GM12801 (cell line): ENCODE results near the gene KCNMA1.

Experiments used
- TF ChIP-seq, protein P1 (sequence below): IDR thresholded peaks from one replicate; pipeline ENCODE4 v1.5.1; 2011; ENCODE audit warnings: control low read depth; ENCODE audit not compliant: insufficient read length; ENCODE audit errors: extremely low read depth

Gene KCNMA1

DNA sequence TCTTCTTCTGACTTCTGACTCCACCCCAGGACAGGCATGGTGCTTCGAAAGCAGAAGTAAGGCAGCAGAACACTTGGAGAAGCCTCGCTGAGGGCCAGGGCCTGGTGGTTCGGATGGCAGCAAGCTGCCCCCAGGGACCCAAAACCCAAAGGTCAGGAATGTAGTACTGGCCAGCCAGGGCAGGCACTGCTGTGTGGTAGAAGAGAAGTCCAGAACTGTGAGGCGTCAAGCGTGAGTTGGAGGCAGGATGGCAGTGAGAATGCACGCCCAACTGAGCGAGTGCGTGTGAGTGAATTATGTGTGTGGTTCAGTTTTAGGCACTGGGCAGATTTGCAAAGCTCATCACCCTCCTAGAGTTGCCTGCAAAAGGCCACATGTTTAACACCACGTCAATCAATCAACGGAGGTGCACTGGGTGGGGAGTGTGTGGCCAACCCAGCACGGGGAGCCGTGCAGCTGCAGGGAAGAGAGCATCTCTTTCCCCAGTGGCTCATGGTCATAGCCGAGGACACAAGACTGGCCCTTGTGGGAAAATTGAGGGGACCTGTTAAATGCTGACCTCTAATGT lies 144.3 kb downstream of the KCNMA1 start:
- TF ChIP-seq, protein P1, sequence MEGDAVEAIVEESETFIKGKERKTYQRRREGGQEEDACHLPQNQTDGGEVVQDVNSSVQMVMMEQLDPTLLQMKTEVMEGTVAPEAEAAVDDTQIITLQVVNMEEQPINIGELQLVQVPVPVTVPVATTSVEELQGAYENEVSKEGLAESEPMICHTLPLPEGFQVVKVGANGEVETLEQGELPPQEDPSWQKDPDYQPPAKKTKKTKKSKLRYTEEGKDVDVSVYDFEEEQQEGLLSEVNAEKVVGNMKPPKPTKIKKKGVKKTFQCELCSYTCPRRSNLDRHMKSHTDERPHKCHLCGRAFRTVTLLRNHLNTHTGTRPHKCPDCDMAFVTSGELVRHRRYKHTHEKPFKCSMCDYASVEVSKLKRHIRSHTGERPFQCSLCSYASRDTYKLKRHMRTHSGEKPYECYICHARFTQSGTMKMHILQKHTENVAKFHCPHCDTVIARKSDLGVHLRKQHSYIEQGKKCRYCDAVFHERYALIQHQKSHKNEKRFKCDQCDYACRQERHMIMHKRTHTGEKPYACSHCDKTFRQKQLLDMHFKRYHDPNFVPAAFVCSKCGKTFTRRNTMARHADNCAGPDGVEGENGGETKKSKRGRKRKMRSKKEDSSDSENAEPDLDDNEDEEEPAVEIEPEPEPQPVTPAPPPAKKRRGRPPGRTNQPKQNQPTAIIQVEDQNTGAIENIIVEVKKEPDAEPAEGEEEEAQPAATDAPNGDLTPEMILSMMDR = no peak

DNA sequence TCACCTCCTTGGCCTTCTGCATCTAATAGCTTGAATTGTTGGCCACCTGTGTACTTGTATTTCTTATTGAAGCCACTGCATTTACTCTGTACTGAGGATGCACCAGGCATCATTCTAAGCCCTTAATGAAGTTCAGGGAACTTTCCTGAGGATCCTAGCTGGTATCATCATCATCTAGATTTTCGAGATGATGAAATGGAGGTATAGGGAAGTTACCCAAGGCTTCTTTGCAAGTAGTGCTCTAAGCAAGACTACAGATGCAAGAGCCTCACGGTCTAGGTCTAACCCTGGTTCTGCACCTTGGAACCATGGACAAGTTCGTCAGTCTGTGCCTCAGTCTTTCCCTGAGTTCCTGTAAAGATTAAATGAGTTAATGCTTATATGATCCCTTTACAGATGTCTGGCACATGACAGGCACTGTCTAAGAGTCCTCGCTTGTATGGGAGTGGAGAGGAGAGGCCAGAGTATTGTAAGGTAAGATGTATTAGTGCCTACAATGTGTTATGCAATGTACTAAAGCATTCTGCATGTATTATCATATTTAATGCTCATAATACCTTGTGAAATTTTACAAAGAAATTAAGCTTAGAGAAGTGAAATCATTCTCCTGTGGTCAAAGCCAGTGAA lies 145.1 kb downstream of the KCNMA1 start:
- TF ChIP-seq, protein P1 = no peak

DNA sequence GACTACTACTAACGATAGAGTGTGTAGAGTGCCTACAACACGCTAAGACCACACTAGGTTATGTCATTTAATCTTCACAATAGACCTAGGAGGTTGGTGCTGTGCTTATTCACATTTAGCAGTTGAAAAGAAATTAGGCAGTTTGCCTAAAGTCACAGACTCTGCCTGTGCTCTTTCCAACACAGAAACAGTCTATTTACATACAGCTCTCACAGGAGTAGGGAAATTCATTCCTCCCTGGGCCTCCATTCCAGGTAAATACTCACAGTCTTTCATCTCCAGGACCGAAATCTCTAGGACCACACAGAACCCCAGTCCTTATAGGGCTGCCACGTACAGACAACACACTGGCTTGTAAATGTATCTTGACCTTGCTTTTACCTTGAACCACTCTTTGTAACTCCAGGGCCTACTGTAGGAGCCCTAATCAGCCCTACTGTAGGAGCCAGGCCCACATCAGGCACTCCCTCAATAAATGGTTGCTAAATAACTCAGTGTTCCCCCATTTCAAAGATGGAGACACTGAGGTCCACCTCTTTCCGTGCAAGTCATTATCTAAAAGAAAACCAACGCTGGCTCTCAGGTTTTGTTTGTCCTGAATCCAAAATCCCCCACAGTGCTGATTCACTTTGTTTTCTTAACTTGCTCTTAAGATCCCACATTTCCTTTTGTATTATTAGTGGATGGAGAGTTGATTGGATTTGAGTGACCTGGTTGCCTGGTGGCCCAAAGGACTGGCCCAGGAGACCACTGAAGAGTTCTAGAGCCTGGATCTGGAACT lies 146.9 kb downstream of the KCNMA1 start:
- TF ChIP-seq, protein P1 = no peak

DNA sequence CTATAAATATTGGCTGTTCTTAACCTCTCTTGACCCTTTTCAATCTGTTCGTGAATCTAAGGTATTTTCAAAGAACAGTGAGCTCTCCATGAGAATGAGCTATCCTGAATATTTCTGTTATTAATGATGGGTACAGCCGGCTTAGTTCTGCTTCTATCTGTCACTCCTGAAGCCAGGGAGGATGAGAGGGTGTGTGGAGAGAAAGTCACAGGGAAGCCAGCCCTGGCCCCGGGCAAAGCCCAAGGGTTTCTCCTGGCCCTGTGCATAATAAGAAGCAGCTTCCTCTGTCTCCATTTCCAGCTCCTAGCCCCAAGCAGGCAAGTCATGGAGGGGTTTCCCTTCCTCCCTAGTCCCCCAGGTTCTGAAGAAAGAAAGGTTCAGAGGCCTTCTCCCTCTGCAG lies 151.1 kb downstream of the KCNMA1 start:
- TF ChIP-seq, protein P1 = no peak

DNA sequence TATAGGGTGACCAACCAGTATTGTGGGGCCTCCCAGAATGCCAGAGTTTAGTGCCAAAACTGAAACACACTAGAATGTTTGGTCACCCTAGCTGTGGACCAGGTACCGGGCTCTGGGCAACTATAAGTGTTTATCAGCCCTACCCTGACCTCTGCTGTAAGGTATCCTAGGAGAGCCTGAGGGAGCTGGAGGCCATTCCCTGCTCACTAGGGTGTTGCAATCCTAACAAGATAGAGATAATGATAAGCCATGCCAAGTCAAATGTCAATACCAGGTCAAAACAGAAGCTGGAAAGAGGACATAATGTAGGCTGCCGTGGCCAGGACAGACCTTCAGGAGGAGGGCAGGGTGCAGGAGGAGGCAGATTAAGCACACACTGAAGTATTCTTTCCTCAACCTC lies 151.8 kb downstream of the KCNMA1 start:
- TF ChIP-seq, protein P1 = no peak

DNA sequence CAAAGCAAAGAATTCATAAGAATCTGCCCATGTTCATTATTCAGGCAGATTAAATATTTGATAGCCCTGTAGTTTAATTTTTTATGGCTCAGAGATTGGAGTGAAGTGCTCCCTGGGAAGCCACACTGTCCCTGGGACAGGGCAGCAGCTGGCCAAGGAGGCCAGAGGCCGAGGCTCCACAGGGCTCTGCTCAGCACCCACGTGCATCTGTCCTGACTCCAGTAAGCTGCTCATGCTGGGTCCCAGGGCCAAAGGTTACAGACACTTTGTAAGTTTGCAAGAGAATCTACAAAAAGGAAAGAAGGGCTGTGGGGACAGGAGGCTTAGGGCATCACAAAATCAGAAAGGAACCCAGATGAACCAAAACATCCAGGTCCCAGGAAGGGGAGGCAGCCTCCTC lies 155.5 kb downstream of the KCNMA1 start:
- TF ChIP-seq, protein P1 = no peak

DNA sequence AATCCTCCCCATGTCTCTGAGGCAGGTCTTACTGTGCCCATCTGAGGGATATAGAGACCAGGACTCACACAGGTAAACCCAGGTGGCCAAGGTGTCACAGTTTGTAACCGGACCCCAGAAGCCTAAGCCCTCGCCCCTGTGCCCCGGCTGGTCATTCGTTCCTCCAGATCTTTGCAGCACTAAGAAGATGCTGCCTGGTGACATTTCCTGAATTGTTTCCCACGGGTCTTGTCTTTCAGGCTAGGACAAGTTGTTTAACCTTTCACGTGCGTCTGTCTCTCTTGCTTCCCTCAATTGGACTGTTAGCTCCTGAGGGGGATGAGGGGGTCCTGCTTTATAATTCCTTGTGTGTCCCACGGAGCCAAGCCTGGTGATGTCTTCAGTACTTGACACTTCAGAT lies 158.0 kb downstream of the KCNMA1 start:
- TF ChIP-seq, protein P1 = no peak
